ENCODE measurements around the gene LRRTM1.
A peak's percentile ranks its signal among the peaks of the same experiment; 100 is the strongest.

The LRRTM1 gene

GRCh38 chr2:80302001-80302313 is 2.6 kb downstream of the LRRTM1 start:
- FAIRE-seq: no peak

- FAIRE-seq: no peak
Observed at GRCh38 chr2:80300954-80301353, 3.6 kb downstream of the LRRTM1 start.

- FAIRE-seq: no peak
Observed at GRCh38 chr2:80300346-80300745, 4.2 kb downstream of the LRRTM1 start.

GRCh38 chr2:80299661-80300060 is 4.9 kb downstream of the LRRTM1 start:
- FAIRE-seq: no peak

GRCh38 chr2:80298954-80299353 is 5.6 kb downstream of the LRRTM1 start:
- no peak for FAIRE-seq

- no peak for FAIRE-seq
Observed at GRCh38 chr2:80293039-80293438, 11.5 kb downstream of the LRRTM1 start.

GRCh38 chr2:80292474-80292873 is 12.1 kb downstream of the LRRTM1 start:
- FAIRE-seq: no peak

GRCh38 chr2:80291656-80292055 is 12.9 kb downstream of the LRRTM1 start:
- no peak for FAIRE-seq

GRCh38 chr2:80288576-80288975 is 16.0 kb downstream of the LRRTM1 start:
- no peak for FAIRE-seq

GRCh38 chr2:80281049-80281448 is 23.5 kb downstream of the LRRTM1 start:
- no peak for FAIRE-seq

GRCh38 chr2:80280598-80280997 is 24.0 kb downstream of the LRRTM1 start:
- FAIRE-seq: no peak

GRCh38 chr2:80269806-80270205 is 34.7 kb downstream of the LRRTM1 start:
- FAIRE-seq: no peak

- no peak for FAIRE-seq
Observed at GRCh38 chr2:80266231-80266630, 38.3 kb downstream of the LRRTM1 start.

- FAIRE-seq: no peak
Observed at GRCh38 chr2:80259292-80259691, 45.3 kb downstream of the LRRTM1 start.

- FAIRE-seq: no peak
Observed at GRCh38 chr2:80258793-80259192, 45.8 kb downstream of the LRRTM1 start.

GRCh38 chr2:80258341-80258740 is 46.2 kb downstream of the LRRTM1 start:
- no peak for FAIRE-seq

- FAIRE-seq: no peak
Observed at GRCh38 chr2:80257450-80257849, 47.1 kb downstream of the LRRTM1 start.

- no peak for FAIRE-seq
Observed at GRCh38 chr2:80256782-80257167, 47.8 kb downstream of the LRRTM1 start.

- FAIRE-seq: peak; percentile 61
Observed at GRCh38 chr2:80255918-80256781, 48.4 kb downstream of the LRRTM1 start.

GRCh38 chr2:80252294-80252986 is 52.1 kb downstream of the LRRTM1 start:
- no peak for FAIRE-seq

Data from islet of Langerhans (tissue), 1 donor.